HepG2 (cell line): ENCODE measurements around the gene KDR. TPM values are rescaled to one million over a fixed set of nuclear protein-coding genes. Genes with fewer than 3 reads are reported as not detected.

Experiments used
- ATAC-seq: fragments of 200-7000 bp; cut with Tn5 transposase; 3 replicates; pipeline ENCODE4 v1.9.1; 2020; ENCODE audit warnings: mild to moderate bottlenecking, moderate library complexity
- BruUV-seq: library from RNA; stranded (reverse); fragments of 400-500 nt; replicated peaks from 2 replicates; lab custom pipeline; 2021; lab: Mats Ljungman, UMichigan
- CTCF ChIA-PET: fragments of 300-600 bp; formaldehyde crosslinking; extraction: SDS; loops from one replicate; lab custom pipeline; 2021; ENCODE audit warnings: low total read pairs, inconsistent platforms, low intra/inter-chr PET ratio; lab: Yijun Ruan, JAX
- POLR2A ChIA-PET: fragments of 350-600 bp; sonication (Branson Sonifier 250); formaldehyde crosslinking; loops from one replicate; lab custom pipeline; 2020; ENCODE audit warnings: antibody characterized with exemption, inconsistent platforms; lab: Yijun Ruan, JAX
- DNase-seq: peaks from one replicate; pipeline ENCODE4 v3.0.0-alpha.2; 2015; ENCODE audit warnings: low spot score
- FAIRE-seq: peaks from 3 replicates; lab custom pipeline; 2011; peaks lifted over from hg19 to GRCh38; lab: Jason Lieb, UNC
- H2AFZ ChIP-seq: one replicate; pipeline ENCODE4 v1.6.1; 2011; ENCODE audit warnings: low read length, inconsistent platforms
- H3K27ac ChIP-seq: fragments of 300-600 bp; 3 replicates; pipeline ENCODE4 v1.8.0; 2011; ENCODE audit warnings: mixed run types, mild to moderate bottlenecking, mixed read lengths, low read length, inconsistent platforms; ENCODE audit not compliant: insufficient read depth; ENCODE audit errors: extremely low read length
- H3K27me3 ChIP-seq, 2 experiments: fragments of 200-600 bp in 1 of 2; 2 replicates in 1 of 2; 3 replicates in 1 of 2; pipeline versions ENCODE4 v1.6.0 to v1.8.0; 2011; ENCODE audit warnings: low read length in 2 of 2, mild to moderate bottlenecking in 2 of 2, moderate library complexity in 2 of 2, inconsistent platforms in 1 of 2; ENCODE audit not compliant: insufficient read depth in 2 of 2, control insufficient read depth in 1 of 2
- H3K36me3 ChIP-seq, 2 experiments: fragments of 200-600 bp in 1 of 2; replicated peaks in 1 of 2; 2 replicates in 1 of 2; 3 replicates in 1 of 2; pipeline versions ENCODE4 v1.5.1 to v1.8.0; 2011; ENCODE audit warnings: low read length in 2 of 2, inconsistent platforms in 1 of 2; ENCODE audit not compliant: insufficient read depth in 2 of 2, control insufficient read depth in 1 of 2
- H3K4me1 ChIP-seq: 2 replicates; pipeline ENCODE4 v1.5.1; 2012; ENCODE audit warnings: low read length, inconsistent platforms; ENCODE audit not compliant: insufficient read depth
- H3K4me2 ChIP-seq: 2 replicates; pipeline ENCODE4 v1.6.0; 2011; ENCODE audit warnings: low read depth, low read length, inconsistent platforms
- H3K4me3 ChIP-seq, 3 experiments: fragments of 200-600 bp in 1 of 3; sonication (generic), shearing (Covaris generic) in 1 of 3; replicated peaks in 1 of 3; 2 replicates each; pipeline ENCODE4 v1.5.1; 2011 to 2016; ENCODE audit warnings: low read length in 3 of 3, inconsistent platforms in 2 of 3, low read depth in 2 of 3, mild to moderate bottlenecking in 2 of 3, control low read depth in 1 of 3, mixed read lengths in 1 of 3; ENCODE audit not compliant: insufficient read depth in 1 of 3
- H3K79me2 ChIP-seq: one replicate; pipeline ENCODE4 v1.6.1; 2011; ENCODE audit warnings: low read length, inconsistent platforms; ENCODE audit not compliant: insufficient read depth
- H3K9ac ChIP-seq: 2 replicates; pipeline ENCODE4 v1.6.0; 2011; ENCODE audit warnings: mild to moderate bottlenecking, low read depth, low read length, inconsistent platforms; ENCODE audit not compliant: insufficient read depth
- H3K9me3 ChIP-seq: 2 replicates; pipeline ENCODE4 v1.5.1; 2012; ENCODE audit warnings: mild to moderate bottlenecking, low read length
- H4K20me1 ChIP-seq: 2 replicates; pipeline ENCODE4 v1.6.0; 2011; ENCODE audit warnings: inconsistent platforms, mild to moderate bottlenecking, low read length, moderate library complexity; ENCODE audit not compliant: insufficient read depth
- NKX3-1 ChIP-seq: sonication (generic); formaldehyde crosslinking; IDR thresholded peaks from 2 replicates; pipeline ENCODE4 v1.5.0; 2020; ENCODE audit warnings: missing genetic modification reagents
- PRPF4 ChIP-seq: fragments of 200-400 bp; formaldehyde crosslinking; IDR thresholded peaks from 2 replicates; pipeline ENCODE4 v1.6.1; 2016; ENCODE audit warnings: low read length, low read depth; ENCODE audit not compliant: poor library complexity, severe bottlenecking
- ZEB1 ChIP-seq: IDR thresholded peaks from 2 replicates; pipeline ENCODE4 v1.6.1; 2012; ENCODE audit warnings: mild to moderate bottlenecking, low read depth, inconsistent platforms; ENCODE audit not compliant: insufficient replicate concordance
- ZNF775 ChIP-seq: sonication (generic); formaldehyde crosslinking; IDR thresholded peaks from 2 replicates; pipeline ENCODE4 v1.4.0; 2020; ENCODE audit warnings: missing genetic modification reagents, mild to moderate bottlenecking, moderate library complexity, borderline replicate concordance
- WGBS: methylation state at CpG from one replicate; pipeline ENCODE4 v1.1.6; 2017; ENCODE audit warnings: low lambda C conversion rate; 5-methylcytosine and 5-hydroxymethylcytosine counted together
- in situ Hi-C: cut with HindIII; loops from 2 replicates; pipeline ENCODE4 v1.10.0; 2017; ENCODE audit warnings: low pct_unique_long_range_greater_than_20kb; ENCODE audit not compliant: extremely low pct_ligation_motif_present
- intact Hi-C: fragments of 100-400 bp; cut with micrococcal nuclease; formaldehyde crosslinking; loops from one replicate; pipeline ENCODE4 v1.10.0; 2022; ENCODE audit not compliant: unreplicated experiment
- polyA plus RNA-seq, 8 experiments: library from polyadenylated mRNA; depleted of rRNA in 3 of 8; stranded (reverse) in 7 of 8; unstranded in 1 of 8; fragments of >200 nt; fragmentation: Illumina TruSeq in 4 of 8; extraction: Trizol in 4 of 8; gene quantifications; 2 replicates each; pipeline versions ENCODE4 v1.2.1 to v1.2.3, GENCODE V29; 2011 to 2016; ENCODE audit warnings: low read depth in 4 of 8, missing spikeins in 1 of 8, mixed read lengths in 1 of 8; ENCODE audit not compliant: insufficient read depth in 1 of 8
- total RNA-seq, 5 experiments: library from RNA; depleted of rRNA; stranded (reverse); fragments of >200 nt; fragmentation: Illumina TruSeq; extraction: Trizol; gene quantifications; 2 replicates each; pipeline ENCODE4 v1.2.3, GENCODE V29; 2016; ENCODE audit warnings: low read depth in 1 of 5

Gene KDR
- total and polyA plus RNA-seq, 2 of the 13 experiments (the other 11 are each of a cell fraction or from before 2014, with no cell fraction given), result not detected

DNA sequence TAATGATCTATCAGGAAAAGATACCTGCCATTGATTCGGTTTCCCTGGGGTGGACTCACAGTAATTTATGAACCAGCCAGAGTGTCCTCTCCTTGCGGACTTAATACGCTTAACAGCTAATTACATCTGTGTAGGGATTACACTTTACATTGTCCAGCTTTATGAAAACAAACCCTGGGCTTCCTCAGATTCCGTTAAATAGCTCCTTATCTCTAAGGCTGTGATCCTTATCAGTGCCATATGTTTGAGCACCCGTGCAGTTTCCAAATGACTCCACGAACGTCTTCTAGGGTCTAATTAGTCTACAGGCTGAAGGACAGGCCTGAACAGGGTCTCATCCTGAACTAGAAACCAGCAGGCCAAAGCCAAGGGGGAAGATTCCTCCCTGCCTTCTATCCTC is 56.9 kb downstream of the KDR start:
- POLR2A ChIA-PET, result no interaction called here
- Histone ChIP-seq H3K4me2 (no peak overlapping the region), H3K9ac (no peak overlapping the region), H3K27ac (no peak overlapping the region), H2AFZ (no peak overlapping the region), H3K36me3 (no peaks in the 10 kb centered on the region), H3K4me3 (no peak overlapping the region), H3K79me2 (no peaks in the 10 kb centered on the region), H3K4me1 (no peaks in the 10 kb centered on the region), H3K27me3 (no peaks in the 10 kb centered on the region), H4K20me1 (no peaks in the 10 kb centered on the region)
- CTCF ChIA-PET, result no interaction called here
- DNase-seq, result no peak
- intact Hi-C loops, result no loop called here
- WGBS, result 31% methylated on average over 6 of the region's 7 CpGs
- no peak for FAIRE-seq
- ATAC-seq, result no peak
- BruUV-seq, result no TSS peak
- in situ Hi-C loops, result no loop called here
- no peak for TF ChIP-seq PRPF4
- TF ChIP-seq, all 625 proteins: peak for 0
- no peaks in the 10 kb centered on the region for H3K9me3 ChIP-seq

- Histone ChIP-seq H3K4me1 (no peaks in the 10 kb centered on the region), H3K36me3 (no peaks in the 10 kb centered on the region), H2AFZ (no peak overlapping the region), H4K20me1 (no peaks in the 10 kb centered on the region), H3K4me2 (no peak overlapping the region), H3K4me3 (no peak overlapping the region), H3K27me3 (no peaks in the 10 kb centered on the region), H3K79me2 (no peaks in the 10 kb centered on the region), H3K9ac (no peak overlapping the region), H3K9me3 (no peaks in the 10 kb centered on the region), H3K27ac (no peak overlapping the region)
- intact Hi-C loops (no loop called here), in situ Hi-C loops (no loop called here)
- 7% methylated on average over 6 of the region's 6 CpGs for WGBS
- TF ChIP-seq ZEB1, result no peak
- TF ChIP-seq NKX3-1, result no peak
- TF ChIP-seq ZNF775 (CRISPR knock-in tag), result no peak
- ATAC-seq (no peak), DNase-seq (no peak), FAIRE-seq (no peak)
- BruUV-seq, result no TSS peak
- POLR2A ChIA-PET, result no interaction called here
- CTCF ChIA-PET, result no interaction called here
Measured at GRCh38 chr4:55066018-55066417, 59.4 kb downstream of the KDR start.
